OCI-LY7 (cell line): ENCODE results near the gene OSCAR. TPM values are rescaled to one million over a fixed set of nuclear protein-coding genes. Genes with fewer than 3 reads are reported as not detected.

ENCODE experiments used
- BruUV-seq: library from RNA; stranded (reverse); fragments of 400-500 nt; replicated peaks from 2 replicates; lab custom pipeline; 2021; lab: Mats Ljungman, UMichigan
- CTCF ChIA-PET: fragments of 300-600 bp; sonication (Branson Sonifier 250); formaldehyde crosslinking; loops from one replicate; lab custom pipeline; 2022; ENCODE audit warnings: antibody characterized with exemption; ENCODE audit not compliant: unreplicated experiment; lab: Charles Lee
- POLR2A ChIA-PET: fragments of 300-600 bp; sonication (Branson Sonifier 250); formaldehyde crosslinking; loops from one replicate; lab custom pipeline; 2022; ENCODE audit warnings: antibody characterized with exemption; lab: Charles Lee
- DNase-seq: peaks from one replicate; pipeline ENCODE4 v3.0.0-alpha.2; 2015; ENCODE audit warnings: low spot score
- H2AFZ ChIP-seq: fragments of 200-600 bp; sonication (generic), shearing (Covaris generic); 2 replicates; pipeline ENCODE4 v1.6.1; 2014; ENCODE audit warnings: mild to moderate bottlenecking, antibody characterized with exemption, low read length, moderate library complexity
- H3K27ac ChIP-seq: fragments of 200-600 bp; sonication (generic); 2 replicates; pipeline ENCODE4 v1.5.1; 2014; ENCODE audit warnings: mixed run types, low read depth, mild to moderate bottlenecking, moderate library complexity, low read length, inconsistent platforms; ENCODE audit not compliant: poor library complexity, severe bottlenecking
- H3K36me3 ChIP-seq: fragments of 200-600 bp; sonication (generic); 2 replicates; pipeline ENCODE4 v1.6.1; 2014; ENCODE audit warnings: mild to moderate bottlenecking, antibody characterized with exemption, low read length, moderate library complexity, mixed read lengths; ENCODE audit not compliant: insufficient read depth
- H3K4me1 ChIP-seq: fragments of 200-600 bp; sonication (generic); 2 replicates; pipeline ENCODE4 v1.5.1; 2014; ENCODE audit warnings: mild to moderate bottlenecking, low read length; ENCODE audit not compliant: insufficient read depth, poor library complexity, severe bottlenecking
- H3K4me2 ChIP-seq: fragments of 200-600 bp; sonication (generic); 2 replicates; pipeline ENCODE4 v1.6.1; 2014; ENCODE audit warnings: mild to moderate bottlenecking, low read length
- H3K4me3 ChIP-seq: fragments of 200-600 bp; sonication (generic); 2 replicates; pipeline ENCODE4 v1.5.1; 2014; ENCODE audit warnings: mild to moderate bottlenecking, low read depth, low read length; ENCODE audit not compliant: poor library complexity, severe bottlenecking
- H3K79me2 ChIP-seq: fragments of 200-600 bp; sonication (generic); 2 replicates; pipeline ENCODE4 v1.6.1; 2016; ENCODE audit warnings: low read depth, mild to moderate bottlenecking, low read length, moderate library complexity, mixed read lengths; ENCODE audit not compliant: insufficient read depth
- H3K9me2 ChIP-seq: fragments of 200-600 bp; sonication (generic); 2 replicates; pipeline ENCODE4 v1.6.1; 2016; ENCODE audit warnings: mild to moderate bottlenecking, low read length, mixed read lengths; ENCODE audit not compliant: insufficient read depth
- H3K9me3 ChIP-seq: fragments of 200-600 bp; sonication (generic); 2 replicates; pipeline ENCODE4 v1.6.1; 2014; ENCODE audit warnings: mild to moderate bottlenecking, mixed run types, low read length, mixed read lengths
- H4K20me1 ChIP-seq: fragments of 200-600 bp; sonication (generic); 2 replicates; pipeline ENCODE4 v1.6.1; 2014; ENCODE audit warnings: mild to moderate bottlenecking, antibody characterized with exemption, low read length, moderate library complexity, mixed read lengths; ENCODE audit not compliant: insufficient read depth
- EZH2phosphoT487 ChIP-seq: fragments of 200-600 bp; sonication (generic); IDR thresholded peaks from 2 replicates; pipeline ENCODE4 v1.6.1; 2018; ENCODE audit warnings: low read depth, borderline replicate concordance, mild to moderate bottlenecking, mixed run types, antibody characterized with exemption, low read length, moderate library complexity, mixed read lengths
- intact Hi-C: fragments of 100-400 bp; cut with micrococcal nuclease; formaldehyde crosslinking; loops from one replicate; pipeline ENCODE4 v1.10.0; 2022; ENCODE audit not compliant: unreplicated experiment
- total RNA-seq, 2 experiments: library from RNA; depleted of rRNA in 1 of 2; stranded (reverse); fragments of >200 nt in 1 of 2; shearing (Covaris generic) in 1 of 2; gene quantifications; 2 replicates each; pipeline ENCODE4 v1.2.3, GENCODE V29; 2014 to 2022
- TF ChIP-seq, protein P1 (sequence below): fragments of 200-600 bp; sonication (generic); conservative IDR thresholded peaks from 2 replicates; pipeline ENCODE4 v1.5.1; 2014; ENCODE audit warnings: mild to moderate bottlenecking, antibody characterized with exemption, low read length, moderate library complexity, mixed read lengths

Gene OSCAR
- total RNA-seq, 2 experiments from 2014 or later = 0.32 TPM; not detected in 1

DNA sequence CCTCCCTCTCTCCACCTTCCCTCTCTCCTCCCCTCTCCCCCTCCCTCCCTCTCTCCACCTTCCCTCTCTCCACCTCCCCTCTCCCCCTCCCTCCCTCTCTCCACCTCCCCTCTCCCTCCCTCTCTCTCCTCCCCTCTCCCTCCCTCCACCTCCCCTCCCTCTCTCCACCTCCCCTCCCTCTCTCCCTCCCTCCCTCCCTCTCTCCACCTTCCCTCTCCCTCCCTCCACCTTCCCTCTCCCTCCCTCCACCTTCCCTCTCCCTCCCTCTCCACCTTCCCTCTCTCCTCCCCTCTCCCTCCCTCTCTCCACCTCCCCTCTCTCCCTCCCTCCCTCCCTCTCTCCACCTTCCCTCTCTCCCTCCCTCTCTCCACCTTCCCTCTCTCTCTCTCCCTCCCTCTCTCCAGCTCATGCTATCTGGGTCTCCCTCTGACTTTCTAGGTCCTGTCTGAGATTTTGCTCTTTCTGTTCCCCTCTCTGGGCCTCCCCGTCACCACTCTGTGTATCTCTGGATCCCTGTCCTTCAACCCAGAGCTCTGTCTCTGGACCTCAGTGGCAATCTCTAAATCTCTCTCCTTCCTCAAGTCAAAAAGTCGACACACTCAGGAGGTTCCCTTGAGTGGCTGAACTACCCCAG is 33.5 kb upstream of the OSCAR start:
- Histone ChIP-seq H3K79me2 (peaks cover 14% of the 10 kb centered on the region), H3K4me2 (no peak overlapping the region), H2AFZ (no peak overlapping the region), H4K20me1 (no peaks in the 10 kb centered on the region), H3K9me3 (no peaks in the 10 kb centered on the region), H3K9me2 (no peaks in the 10 kb centered on the region), H3K4me3 (no peak overlapping the region), H3K27ac (no peak overlapping the region), H3K36me3 (peaks cover 25% of the 10 kb centered on the region), H3K4me1 (peaks cover 14% of the 10 kb centered on the region)
- ChIA-PET CTCF (no interaction called here), POLR2A (no interaction called here)
- intact Hi-C loops = no loop called here
- TF ChIP-seq, protein P1, sequence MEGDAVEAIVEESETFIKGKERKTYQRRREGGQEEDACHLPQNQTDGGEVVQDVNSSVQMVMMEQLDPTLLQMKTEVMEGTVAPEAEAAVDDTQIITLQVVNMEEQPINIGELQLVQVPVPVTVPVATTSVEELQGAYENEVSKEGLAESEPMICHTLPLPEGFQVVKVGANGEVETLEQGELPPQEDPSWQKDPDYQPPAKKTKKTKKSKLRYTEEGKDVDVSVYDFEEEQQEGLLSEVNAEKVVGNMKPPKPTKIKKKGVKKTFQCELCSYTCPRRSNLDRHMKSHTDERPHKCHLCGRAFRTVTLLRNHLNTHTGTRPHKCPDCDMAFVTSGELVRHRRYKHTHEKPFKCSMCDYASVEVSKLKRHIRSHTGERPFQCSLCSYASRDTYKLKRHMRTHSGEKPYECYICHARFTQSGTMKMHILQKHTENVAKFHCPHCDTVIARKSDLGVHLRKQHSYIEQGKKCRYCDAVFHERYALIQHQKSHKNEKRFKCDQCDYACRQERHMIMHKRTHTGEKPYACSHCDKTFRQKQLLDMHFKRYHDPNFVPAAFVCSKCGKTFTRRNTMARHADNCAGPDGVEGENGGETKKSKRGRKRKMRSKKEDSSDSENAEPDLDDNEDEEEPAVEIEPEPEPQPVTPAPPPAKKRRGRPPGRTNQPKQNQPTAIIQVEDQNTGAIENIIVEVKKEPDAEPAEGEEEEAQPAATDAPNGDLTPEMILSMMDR = no peak
- no peak for TF ChIP-seq EZH2phosphoT487
- DNase-seq = no peak
- no TSS peak for BruUV-seq

DNA sequence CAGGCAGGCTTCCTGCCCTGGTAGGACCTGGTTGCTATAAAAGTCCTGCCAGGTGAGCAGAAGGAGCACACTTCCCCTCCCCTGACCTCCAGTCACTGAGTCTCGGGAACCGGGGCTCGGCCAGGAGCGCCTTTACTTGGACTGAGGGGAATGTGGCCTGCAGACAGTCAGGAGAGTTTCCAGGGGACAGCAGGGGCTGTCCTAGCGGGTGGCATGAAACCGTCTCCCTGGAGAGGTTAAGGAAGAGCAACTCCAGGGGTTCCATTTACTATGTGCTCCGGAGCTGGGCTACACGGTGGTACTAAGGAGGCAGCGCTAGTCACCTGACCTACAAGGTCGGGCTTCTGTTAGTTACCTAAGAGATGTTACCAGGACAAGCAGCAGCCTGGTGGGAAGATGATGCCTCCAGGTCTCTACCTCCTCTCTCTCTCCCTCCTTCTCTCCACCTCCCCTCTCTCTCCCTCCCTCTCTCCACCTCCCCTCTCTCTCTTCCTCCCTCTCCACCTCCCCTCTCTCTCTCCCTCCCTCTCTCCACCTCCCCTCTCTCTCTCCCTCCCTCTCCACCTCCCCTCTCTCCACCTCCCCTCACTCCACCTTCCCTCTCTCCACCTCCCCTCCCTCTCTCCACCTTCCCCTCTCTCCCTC is 32.8 kb upstream of the OSCAR start:
- Histone ChIP-seq H3K9me2 (no peaks in the 10 kb centered on the region), H3K36me3 (peaks cover 29% of the 10 kb centered on the region), H3K79me2 (peaks cover 8% of the 10 kb centered on the region; the same call in 1 of the 2 replicates), H3K9me3 (no peaks in the 10 kb centered on the region), H3K4me3 (no peak overlapping the region), H4K20me1 (no peaks in the 10 kb centered on the region), H3K27ac (no peak overlapping the region), H3K4me2 (no peak overlapping the region), H2AFZ (no peak overlapping the region), H3K4me1 (peaks cover 8% of the 10 kb centered on the region)
- CTCF ChIA-PET = no interaction called here
- no peak for TF ChIP-seq EZH2phosphoT487
- TF ChIP-seq, protein P1 = no peak
- POLR2A ChIA-PET = no interaction called here
- intact Hi-C loops = no loop called here
- no TSS peak for BruUV-seq
- DNase-seq = no peak

DNA sequence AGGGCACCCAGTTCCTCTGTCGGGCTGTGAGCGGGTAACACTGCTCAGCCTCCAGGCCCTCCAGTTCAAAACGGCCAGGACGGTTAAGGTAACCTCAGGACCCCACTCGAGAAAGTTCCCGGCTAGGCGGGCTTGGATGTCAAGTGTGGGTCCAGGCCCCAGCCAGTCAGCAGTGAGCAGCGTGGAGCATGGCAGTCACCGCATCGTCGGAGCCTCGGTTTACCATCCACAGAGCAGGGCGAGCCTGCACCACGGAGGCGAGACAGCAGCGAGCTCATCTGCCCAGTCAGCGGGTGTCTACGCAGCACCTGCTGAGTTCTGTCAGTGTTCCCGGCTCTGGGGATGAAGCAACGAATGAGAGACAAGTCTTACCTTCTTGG is 29.0 kb upstream of the OSCAR start:
- POLR2A ChIA-PET = no interaction called here

More for the DNA sequence above, 29.0 kb upstream of the OSCAR start:
- Histone ChIP-seq H3K36me3 (peaks cover 58% of the 10 kb centered on the region), H3K4me3 (no peak overlapping the region), H3K9me2 (no peaks in the 10 kb centered on the region), H2AFZ (no peak overlapping the region), H3K9me3 (no peaks in the 10 kb centered on the region), H3K79me2 (no peaks in the 10 kb centered on the region), H3K4me2 (no peak overlapping the region), H3K4me1 (no peaks in the 10 kb centered on the region), H3K27ac (no peak overlapping the region), H4K20me1 (no peaks in the 10 kb centered on the region)
- intact Hi-C loops = no loop called here
- no peak for DNase-seq
- BruUV-seq = no TSS peak
- TF ChIP-seq, protein P1 = no peak
- no peak for TF ChIP-seq EZH2phosphoT487
- CTCF ChIA-PET = no interaction called here
